ENCODE measurements around the gene LITAF. TPM values are rescaled to one million over a fixed set of nuclear protein-coding genes. Genes with fewer than 3 reads are reported as not detected.
"Not testable (repeated sequence)": the region's sequence is repeated elsewhere in the genome, so short reads cannot be mapped to it uniquely, and the experiment has no call there.

Gene LITAF
- total RNA-seq, 2 experiments from 2014 or later: 127 to 130 TPM

DNA sequence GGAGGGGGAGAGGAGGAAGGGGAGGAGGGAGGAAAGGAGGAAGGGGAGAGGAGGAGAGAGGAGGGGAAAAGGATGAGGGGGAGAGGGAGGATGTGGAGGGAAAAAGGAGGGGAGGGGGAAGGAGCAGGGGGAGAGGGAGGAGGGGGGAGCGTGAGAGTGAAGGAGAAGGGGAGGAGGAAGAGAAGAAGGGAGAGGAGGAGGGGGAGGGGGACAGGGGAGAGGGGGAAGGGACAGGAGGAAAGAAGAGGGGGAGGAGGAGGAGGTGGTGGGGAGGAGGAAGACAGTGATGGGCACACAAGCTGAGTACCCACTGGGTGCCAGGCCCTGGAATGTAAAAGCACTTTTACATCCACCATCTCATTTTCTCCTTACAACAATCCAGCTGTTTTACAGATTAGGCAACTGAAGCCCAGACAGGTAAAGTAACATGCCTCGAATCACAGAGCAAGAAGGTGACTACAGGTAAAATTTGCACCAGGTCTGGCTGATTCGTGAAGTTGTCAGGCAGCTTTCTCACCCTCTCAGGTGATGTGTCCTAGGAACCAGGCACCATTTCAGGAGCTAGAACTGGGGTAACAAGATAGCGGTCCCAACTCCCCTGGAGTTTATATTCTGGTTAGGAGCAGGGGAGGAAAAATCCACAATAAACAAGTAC, 10.0 kb upstream of the LITAF start:
- H3K9me3 Mint-ChIP-seq: no peaks in the 10 kb centered on the region
- H3K36me3 Mint-ChIP-seq: no peaks in the 10 kb centered on the region
- no peak overlapping the region for H3K4me3 Mint-ChIP-seq
- no peak overlapping the region for H3K27ac Mint-ChIP-seq
- H3K4me1 Mint-ChIP-seq: peaks cover 17% of the 10 kb centered on the region
- DNase-seq: no peak
- no peaks in the 10 kb centered on the region for H3K27me3 Mint-ChIP-seq

DNA sequence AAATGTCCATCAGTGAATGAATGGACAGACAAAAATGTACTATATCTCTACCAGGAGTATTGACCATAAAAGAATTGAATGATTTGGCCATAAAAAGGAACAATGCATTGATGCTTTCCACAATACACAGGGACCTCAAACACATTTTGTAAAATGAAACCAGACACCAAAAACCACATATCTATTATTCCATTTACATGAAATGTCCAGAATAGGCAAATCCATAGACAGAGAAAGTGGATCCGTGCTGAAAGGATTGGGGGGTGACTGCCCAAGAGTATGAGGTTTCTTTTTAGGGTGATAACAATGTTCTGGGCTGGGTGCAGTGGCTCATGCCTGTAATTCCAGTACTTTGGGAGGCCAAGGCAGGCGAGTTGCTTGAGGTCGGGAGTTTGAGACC, 6.9 kb upstream of the LITAF start:
- DNase-seq: no peak
- Mint-ChIP-seq H3K9me3 (no peaks in the 10 kb centered on the region), H3K27ac (no peak overlapping the region), H3K4me1 (peaks cover 17% of the 10 kb centered on the region), H3K36me3 (no peaks in the 10 kb centered on the region), H3K27me3 (no peaks in the 10 kb centered on the region), H3K4me3 (no peak overlapping the region)

DNA sequence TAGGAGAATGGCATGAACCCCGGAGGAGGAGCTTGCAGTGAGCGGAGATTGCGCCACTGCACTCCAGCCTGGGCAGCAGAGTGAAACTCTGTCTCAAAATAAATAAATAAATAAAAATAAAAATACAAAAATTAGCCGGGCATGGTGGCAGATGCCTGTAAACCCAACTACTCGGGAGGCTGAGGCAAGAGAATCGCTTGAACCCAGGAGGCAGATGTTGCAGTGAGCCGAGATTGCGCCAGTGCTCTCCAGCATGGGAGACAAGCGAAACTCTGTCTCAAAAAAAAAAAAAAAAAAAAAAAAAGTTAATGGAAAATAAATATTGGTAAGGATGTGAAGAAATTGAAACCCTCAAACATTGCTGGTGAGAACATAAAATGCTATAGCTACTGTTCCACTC, 6.4 kb upstream of the LITAF start:
- not testable (repeated sequence) for H3K36me3 Mint-ChIP-seq, H3K4me3 Mint-ChIP-seq, H3K9me3 Mint-ChIP-seq

DNA sequence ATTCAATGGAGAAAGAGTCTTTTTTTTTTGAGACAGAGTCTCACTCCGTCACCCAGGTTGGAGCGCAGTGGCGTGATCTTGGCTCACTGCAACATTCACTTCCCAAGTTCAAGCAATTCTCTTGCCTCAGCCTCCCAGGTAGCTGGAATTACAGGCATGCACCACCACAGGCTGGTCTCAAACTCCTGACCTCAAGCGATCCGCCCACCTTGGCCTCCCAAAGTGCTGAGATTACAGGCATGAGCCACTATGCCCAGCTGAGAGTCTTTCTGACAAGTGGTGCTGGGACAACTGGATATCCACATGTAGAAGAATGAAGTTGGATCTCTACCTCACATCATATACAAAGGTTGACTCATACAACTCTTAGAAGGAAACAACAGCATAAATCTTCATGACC, 4.9 kb upstream of the LITAF start:
- H3K27me3 Mint-ChIP-seq, H3K36me3 Mint-ChIP-seq, H3K4me1 Mint-ChIP-seq, H3K27ac Mint-ChIP-seq, H3K4me3 Mint-ChIP-seq, DNase-seq, H3K9me3 Mint-ChIP-seq: not testable (repeated sequence)

More for the DNA sequence above, 6.4 kb upstream of the LITAF start:
- H3K27ac Mint-ChIP-seq, DNase-seq, H3K27me3 Mint-ChIP-seq: not testable (repeated sequence)
- H3K4me1 Mint-ChIP-seq: peaks cover 14% of the 10 kb centered on the region

DNA sequence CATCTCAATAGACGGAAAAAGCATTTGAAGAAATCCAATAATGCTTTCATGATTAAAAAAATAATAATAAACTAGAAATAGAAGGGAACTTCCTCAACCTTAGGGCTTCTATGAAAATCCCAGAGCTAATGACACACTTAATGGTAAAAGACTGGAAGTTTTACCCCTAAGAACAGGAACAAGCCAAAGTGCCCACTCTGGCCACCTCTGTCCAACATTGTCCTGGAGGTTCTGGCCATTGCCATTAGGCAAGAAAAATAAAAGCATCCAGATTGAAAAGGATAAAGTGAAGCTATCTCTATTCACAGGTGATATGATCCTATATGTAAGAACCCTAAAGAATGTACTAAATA, 2.5 kb upstream of the LITAF start:
- Mint-ChIP-seq H3K36me3 (peaks cover 14% of the 10 kb centered on the region), H3K27ac (no peak overlapping the region), H3K27me3 (no peaks in the 10 kb centered on the region), H3K4me3 (no peak overlapping the region), H3K9me3 (no peaks in the 10 kb centered on the region), H3K4me1 (peaks cover 18% of the 10 kb centered on the region)
- no peak for DNase-seq

DNA sequence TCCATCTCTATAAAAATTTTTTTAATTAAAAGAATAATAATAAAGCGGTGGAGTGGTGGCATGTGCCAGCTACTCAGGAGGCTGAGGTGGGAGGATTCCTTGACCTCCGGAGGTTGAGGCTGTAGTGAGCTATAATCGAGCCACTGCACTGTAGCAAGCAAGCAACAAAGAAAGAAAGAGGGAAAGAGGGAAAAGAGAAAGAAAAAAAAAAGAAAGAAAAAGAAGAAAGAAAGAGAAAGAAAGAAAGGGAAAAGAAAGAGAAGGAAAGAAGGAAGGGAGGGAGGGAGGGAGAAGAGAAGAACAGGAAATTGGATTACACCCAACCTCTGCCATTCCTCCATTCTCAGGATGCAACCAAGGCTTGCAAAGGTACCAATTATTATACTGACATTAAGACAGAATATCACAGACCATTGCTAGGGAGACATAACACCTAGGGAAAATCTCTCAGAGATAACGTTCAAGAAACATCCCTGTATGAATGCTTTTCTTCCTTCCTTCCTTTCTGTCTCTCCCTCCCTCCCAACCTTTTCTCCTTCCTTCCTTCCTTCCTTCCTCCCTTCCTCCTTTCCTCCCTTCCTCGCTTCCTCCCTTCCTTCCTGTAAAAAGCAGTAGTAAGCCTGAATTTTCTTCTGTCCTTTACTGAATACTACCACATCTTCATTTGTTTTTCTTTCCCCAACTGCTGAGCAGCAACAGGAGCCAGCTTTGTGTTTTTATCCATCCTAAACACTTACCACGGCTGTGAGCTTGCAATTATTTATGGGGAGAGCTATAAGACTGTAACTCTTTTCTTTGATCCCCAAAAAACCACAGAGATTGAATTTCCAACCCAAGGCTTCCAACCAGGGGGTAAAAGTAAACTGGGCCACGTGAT, 1.8 kb upstream of the LITAF start:
- Mint-ChIP-seq H3K4me1 (peaks cover 22% of the 10 kb centered on the region), H3K27me3 (no peaks in the 10 kb centered on the region), H3K27ac (no peak overlapping the region), H3K36me3 (peaks cover 14% of the 10 kb centered on the region), H3K4me3 (no peak overlapping the region), H3K9me3 (no peaks in the 10 kb centered on the region)
- no peak for DNase-seq

DNA sequence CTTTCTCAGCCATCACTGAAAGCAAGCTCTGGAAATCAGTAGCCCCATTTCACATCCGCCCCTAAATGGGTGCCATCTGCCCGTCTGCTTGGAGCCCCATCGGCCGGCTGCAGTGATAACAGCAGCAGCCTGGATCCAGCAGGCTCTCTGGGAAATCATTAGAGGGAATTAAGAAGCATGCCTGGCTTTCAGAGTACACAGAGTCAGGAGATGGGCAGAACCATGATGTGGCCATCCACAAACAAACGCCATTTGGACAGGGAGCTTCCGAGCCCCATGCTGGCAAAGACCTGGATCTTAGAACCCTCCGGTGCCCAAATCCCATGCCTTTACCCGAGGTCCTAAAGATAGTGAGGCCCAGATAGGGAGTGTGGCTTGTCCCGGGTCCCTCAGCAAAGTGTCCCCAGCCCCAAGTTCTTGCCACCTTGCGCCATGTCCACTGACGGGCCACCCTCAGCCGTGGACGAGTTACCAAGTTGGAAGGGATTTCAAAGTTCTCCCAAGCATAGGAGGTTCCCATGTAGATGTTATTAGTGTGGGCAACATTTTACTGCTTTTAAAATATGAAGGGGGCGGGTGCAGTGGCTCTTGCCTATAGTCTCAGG, 1.0 kb upstream of the LITAF start:
- peak overlapping the region; percentile 89 for H3K27ac Mint-ChIP-seq
- no peaks in the 10 kb centered on the region for H3K9me3 Mint-ChIP-seq
- peak overlapping the region; percentile 82 for H3K4me3 Mint-ChIP-seq
- no peaks in the 10 kb centered on the region for H3K27me3 Mint-ChIP-seq
- no peak for DNase-seq
- peaks cover 28% of the 10 kb centered on the region for H3K4me1 Mint-ChIP-seq
- peaks cover 19% of the 10 kb centered on the region for H3K36me3 Mint-ChIP-seq

DNA sequence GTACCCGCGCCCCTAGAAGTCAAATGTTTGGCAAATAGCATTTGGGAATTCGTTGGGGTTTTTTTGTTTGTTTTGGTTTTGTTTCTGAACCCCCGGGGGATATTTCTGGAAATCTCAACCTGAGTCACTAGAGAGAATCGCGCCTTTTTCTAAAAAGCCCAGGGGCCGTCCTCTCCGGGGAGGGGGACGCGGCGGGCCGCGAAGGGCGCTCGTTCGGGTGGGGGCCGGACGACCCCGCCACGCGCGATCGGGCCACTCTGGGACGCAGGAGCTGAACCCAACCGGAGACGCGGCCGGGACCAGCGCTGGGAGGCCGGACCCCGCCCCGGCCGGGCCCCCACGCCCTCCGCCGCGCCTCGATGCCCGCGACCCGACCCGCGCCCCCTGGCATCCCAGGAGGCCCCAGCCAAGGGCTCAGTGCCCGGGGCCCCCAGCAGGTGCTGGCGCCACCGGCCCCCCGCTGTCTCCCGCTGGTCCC, 302 bp downstream of the LITAF start:
- H3K36me3 Mint-ChIP-seq: peaks cover 19% of the 10 kb centered on the region

DNA sequence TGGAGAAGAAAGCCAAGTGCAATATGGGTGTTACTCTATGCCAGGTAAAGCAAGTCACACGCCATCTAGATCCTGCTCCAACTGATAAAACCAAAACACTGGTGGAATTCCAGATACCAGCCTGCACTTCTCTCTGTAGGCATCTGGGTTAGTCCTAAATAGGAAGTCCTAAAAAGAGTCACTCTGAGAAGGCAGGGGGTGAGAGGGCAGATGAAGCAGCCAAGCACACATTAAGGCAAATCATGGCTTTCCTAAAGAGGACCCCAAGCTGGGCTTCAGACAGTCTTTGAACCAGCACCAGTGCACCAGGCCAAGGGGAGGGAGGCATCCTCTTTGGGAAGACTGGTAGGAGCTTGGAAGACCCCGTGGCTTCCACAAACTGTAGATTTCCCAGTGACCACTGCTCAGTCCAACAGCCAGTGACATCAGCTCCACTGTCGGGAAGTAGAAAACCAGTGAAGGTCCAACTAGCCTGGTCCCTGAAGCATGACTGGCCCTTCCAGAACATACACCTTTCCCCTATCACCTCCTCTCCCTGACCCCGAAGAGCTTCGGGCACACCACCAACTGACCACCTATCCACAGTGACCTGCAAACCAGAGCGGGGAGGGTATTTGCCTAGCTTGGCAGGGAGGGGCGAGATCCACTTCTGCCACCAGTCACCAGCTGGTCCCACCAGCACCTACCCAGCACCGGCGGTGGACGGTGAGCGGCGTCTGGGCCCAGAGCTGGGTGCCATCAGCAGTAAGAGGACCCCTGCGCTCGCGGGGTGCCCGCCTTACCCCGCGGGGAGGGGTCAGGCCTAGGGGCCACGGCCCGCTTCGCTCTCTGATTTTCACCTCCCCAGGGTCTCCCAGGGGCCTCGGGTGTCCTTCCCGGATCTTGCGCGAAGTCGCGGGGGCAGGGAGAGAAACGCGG, 1.0 kb downstream of the LITAF start:
- Mint-ChIP-seq H3K36me3 (peaks cover 25% of the 10 kb centered on the region), H3K9me3 (no peaks in the 10 kb centered on the region), H3K4me1 (peaks cover 45% of the 10 kb centered on the region), H3K27me3 (no peaks in the 10 kb centered on the region), H3K4me3 (peak overlapping the region; percentile 94), H3K27ac (peak overlapping the region; percentile 96)
- DNase-seq: peak; percentile 41

More for the DNA sequence above, 302 bp downstream of the LITAF start:
- no peak for DNase-seq
- H3K4me3 Mint-ChIP-seq: peak overlapping the region; percentile 94
- H3K9me3 Mint-ChIP-seq: no peaks in the 10 kb centered on the region
- H3K4me1 Mint-ChIP-seq: peaks cover 40% of the 10 kb centered on the region
- peak overlapping the region; percentile 96 for H3K27ac Mint-ChIP-seq
- H3K27me3 Mint-ChIP-seq: no peaks in the 10 kb centered on the region

DNA sequence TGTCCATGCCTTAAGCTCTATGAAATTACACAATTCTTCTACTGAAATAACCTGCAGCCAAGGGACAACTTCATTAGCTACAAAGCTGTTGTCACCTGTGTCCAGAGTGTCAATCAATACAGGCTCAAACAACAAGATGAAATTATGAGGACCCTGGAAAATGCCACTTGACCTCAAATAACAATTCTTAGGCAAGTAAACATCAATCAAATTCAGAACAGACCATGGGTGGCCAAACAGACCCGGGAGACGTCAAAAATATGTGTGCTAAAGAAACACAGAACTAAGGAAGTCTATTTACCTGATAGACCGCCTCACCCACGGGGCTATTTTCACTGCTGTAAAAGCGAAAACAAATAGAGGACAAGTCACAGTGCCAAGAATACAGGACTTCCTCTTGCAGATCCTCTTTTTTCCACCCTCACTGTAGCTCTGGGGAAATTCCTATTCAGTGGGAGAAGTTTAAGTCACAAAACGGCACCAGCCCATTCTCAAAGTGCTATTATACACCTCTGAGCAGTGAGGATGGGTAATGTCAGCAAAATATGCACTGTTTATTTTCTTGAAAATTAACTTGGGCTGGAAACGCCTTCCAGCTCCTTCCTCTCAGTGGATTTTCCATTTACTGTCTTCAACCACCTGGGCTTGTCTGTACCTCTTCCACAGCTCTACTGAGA, 2.7 kb downstream of the LITAF start:
- Mint-ChIP-seq H3K27ac (peak overlapping the region; percentile 96), H3K4me3 (peak overlapping the region; percentile 94), H3K27me3 (no peaks in the 10 kb centered on the region), H3K9me3 (no peaks in the 10 kb centered on the region), H3K4me1 (peaks cover 58% of the 10 kb centered on the region), H3K36me3 (peaks cover 38% of the 10 kb centered on the region)
- no peak for DNase-seq

DNA sequence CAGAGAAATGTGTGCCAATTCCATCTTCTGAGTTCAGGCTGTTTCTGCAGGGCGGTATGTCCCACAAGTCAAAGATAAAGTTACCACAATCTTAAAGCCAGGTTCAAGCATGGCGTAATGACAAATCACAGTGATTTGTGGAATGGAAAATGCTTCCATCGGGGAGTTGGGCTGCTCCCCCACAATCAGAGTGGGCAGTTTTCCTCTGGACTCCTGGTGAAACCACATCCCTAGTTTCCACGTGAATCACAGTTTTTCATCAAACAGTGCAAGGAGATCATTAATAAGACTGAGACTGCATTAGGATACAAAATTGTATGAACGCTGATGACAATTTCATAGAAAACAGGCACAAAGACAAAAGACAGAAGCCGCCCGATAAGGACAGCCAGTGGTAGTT, 3.6 kb downstream of the LITAF start:
- Mint-ChIP-seq H3K9me3 (peaks cover under 1% of the 10 kb centered on the region), H3K4me1 (peaks cover 67% of the 10 kb centered on the region), H3K4me3 (peak overlapping the region; percentile 72), H3K36me3 (peaks cover 46% of the 10 kb centered on the region), H3K27ac (peak overlapping the region; percentile 81), H3K27me3 (no peaks in the 10 kb centered on the region)
- DNase-seq: no peak

DNA sequence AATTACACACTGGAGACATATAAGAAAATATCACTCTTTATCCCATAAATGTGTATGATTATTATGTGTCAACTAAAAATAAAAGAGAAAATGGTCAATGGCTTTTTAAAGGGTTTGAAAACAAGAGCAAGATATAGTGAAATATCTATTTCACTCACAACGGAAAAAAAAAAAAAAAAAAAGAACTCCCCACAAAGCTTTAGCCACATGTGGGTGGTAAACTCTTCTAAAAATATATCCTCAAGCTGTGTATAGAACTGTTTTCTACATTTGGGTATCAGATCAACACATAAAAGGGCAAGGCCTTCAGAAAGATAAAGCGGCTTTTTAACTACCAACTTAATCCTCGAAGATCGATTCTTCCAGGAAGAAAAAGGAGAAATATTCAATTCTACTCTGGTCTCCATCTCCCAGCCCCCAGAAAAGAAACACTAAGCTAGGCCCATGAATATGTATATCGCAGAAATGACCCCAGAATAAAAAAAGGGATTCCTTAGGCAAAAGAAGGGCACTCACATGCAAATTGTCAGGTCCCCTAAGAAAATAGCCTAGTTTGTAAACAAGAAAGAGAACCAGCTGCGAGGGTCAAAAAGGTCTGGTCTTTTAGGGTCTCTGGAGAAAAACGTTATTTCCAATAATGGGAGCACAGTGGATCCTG, 4.4 kb downstream of the LITAF start:
- no peak for DNase-seq
- H3K36me3 Mint-ChIP-seq: peaks cover 53% of the 10 kb centered on the region
- H3K4me3 Mint-ChIP-seq: peak overlapping the region; percentile 72
- H3K9me3 Mint-ChIP-seq: peaks cover 1% of the 10 kb centered on the region
- H3K4me1 Mint-ChIP-seq: peaks cover 68% of the 10 kb centered on the region
- H3K27me3 Mint-ChIP-seq: no peaks in the 10 kb centered on the region
- peak overlapping the region; percentile 81 for H3K27ac Mint-ChIP-seq

DNA sequence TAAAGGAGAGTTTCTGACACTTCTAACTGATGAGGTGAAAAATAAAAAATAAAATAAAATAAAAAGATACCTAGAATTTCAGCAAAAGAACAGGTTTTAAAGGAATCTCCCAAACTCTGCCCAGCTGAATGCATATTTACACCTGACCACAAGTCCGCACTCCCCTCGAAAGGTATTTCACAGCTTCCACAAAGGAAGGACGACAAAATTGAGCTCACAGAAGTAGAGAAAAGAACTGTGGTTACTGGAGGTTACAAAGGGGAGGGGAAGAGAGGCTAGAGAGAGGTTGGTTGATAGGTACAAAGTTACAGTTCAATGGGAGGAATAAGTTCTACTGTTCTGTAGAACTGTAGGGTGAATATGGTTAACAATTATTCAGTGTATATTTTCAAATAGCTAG, 5.0 kb downstream of the LITAF start:
- no peak for DNase-seq
- Mint-ChIP-seq H3K27ac (peak overlapping the region; percentile 81), H3K9me3 (peaks cover 1% of the 10 kb centered on the region), H3K27me3 (no peaks in the 10 kb centered on the region), H3K4me3 (peak overlapping the region; percentile 72), H3K4me1 (peaks cover 73% of the 10 kb centered on the region), H3K36me3 (peaks cover 59% of the 10 kb centered on the region)

Measured in activated naive CD8-positive, alpha-beta T cell treated with anti-CD3 and anti-CD28 coated beads for 36 hours (primary cell).